RWPE1 (cell line): ENCODE measurements around the gene AP1G1.

ENCODE experiments used
- CTCF ChIA-PET: fragments of 350-600 bp; sonication (Branson Sonifier 250); formaldehyde crosslinking; extraction: SDS; loops from one replicate; lab custom pipeline; 2021; lab: Yijun Ruan, JAX
- POLR2A ChIA-PET: fragments of 400-600 bp; formaldehyde crosslinking; extraction: SDS; loops from one replicate; lab custom pipeline; 2020; ENCODE audit warnings: antibody characterized with exemption; ENCODE audit not compliant: low non-redundant PET; lab: Yijun Ruan, JAX
- DNase-seq: peaks from one replicate; pipeline ENCODE4 v3.0.0; 2012; ENCODE audit warnings: low spot score
- H3K27ac ChIP-seq: fragments of 450-650 bp; 2 replicates; pipeline ENCODE4 v1.5.1; 2017
- TF ChIP-seq, protein P1 (sequence below): fragments of 450-650 bp; conservative IDR thresholded peaks from 2 replicates; pipeline ENCODE4 v1.5.1; 2017; ENCODE audit warnings: low read depth, mild to moderate bottlenecking

The AP1G1 gene

DNA sequence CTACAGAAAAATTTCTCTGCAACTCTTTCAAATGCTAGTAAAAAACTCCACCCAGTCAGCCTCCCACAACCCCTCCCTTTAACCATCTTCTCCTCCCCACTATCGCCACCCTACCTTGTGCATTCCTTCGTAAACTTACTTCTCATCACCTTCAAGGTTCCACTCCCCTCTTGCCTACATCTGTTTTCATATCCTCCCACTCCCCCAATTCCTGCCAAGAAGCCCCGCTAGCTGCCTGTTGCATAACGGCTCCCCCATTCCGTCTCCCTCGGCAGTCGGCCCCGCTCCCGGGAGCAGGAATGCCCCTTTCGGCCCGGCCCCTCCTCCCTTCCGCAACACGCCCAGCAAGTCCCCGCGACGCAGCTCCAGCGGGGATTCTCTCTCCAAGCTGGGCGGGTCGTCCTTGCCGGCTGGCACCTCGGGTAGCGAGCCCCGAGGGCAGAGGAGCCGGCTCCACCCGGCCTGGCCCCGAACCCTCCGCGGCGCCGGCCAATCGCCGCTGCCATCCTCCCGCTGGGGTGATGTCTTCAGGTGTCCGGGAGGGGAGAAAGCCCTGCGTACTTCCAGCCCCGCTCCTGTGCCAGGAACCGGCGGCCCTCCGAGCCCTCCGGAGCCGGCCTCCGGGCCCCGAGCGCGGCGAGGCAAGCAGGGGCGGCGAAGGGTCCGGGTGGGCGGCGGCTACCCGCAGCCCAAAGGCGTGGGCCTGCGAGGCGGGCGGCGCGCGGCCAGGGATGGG is 85.7 kb downstream of the AP1G1 start:
- peak overlapping the region; percentile 86 for H3K27ac ChIP-seq
- peak; percentile 80 for DNase-seq
- TF ChIP-seq, protein P1, sequence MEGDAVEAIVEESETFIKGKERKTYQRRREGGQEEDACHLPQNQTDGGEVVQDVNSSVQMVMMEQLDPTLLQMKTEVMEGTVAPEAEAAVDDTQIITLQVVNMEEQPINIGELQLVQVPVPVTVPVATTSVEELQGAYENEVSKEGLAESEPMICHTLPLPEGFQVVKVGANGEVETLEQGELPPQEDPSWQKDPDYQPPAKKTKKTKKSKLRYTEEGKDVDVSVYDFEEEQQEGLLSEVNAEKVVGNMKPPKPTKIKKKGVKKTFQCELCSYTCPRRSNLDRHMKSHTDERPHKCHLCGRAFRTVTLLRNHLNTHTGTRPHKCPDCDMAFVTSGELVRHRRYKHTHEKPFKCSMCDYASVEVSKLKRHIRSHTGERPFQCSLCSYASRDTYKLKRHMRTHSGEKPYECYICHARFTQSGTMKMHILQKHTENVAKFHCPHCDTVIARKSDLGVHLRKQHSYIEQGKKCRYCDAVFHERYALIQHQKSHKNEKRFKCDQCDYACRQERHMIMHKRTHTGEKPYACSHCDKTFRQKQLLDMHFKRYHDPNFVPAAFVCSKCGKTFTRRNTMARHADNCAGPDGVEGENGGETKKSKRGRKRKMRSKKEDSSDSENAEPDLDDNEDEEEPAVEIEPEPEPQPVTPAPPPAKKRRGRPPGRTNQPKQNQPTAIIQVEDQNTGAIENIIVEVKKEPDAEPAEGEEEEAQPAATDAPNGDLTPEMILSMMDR = no peak
- POLR2A ChIA-PET = no interaction called here
- CTCF ChIA-PET = interaction anchor here (1.0 kb wide), 1 partner anchor 153 kb away, joined by 3 read pairs; no protein-coding TSS in a partner anchor

DNA sequence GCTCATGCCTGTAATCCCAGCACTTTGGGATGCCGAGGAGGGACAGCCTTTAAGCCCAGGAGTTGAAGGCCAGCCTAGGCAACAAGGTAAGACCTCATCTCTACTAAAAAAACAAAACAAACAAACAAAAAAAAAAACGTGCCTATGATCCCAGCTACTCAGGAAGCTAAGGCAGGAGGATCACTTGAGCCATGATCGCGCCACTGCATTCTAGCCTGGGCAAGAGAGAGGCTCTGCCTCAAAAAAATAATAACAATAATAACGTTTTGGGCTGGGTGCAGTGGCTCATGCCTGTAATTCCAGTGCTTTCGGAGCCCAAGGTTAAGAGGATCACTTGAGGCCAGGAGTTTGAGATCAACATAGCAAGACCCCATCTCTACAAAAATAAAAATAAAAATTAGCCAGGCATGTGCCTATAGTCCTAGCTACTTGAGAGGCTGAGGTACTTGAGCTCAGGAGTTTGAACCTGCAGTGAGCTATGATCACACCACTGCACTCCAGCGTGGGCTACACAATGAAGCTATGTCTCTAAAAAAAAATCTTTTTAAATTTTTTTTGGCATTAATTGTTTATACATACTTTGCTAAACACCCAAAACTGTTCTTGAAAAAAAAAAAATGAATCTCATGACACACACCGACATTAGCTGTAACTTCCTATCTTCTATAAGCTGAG is 87.4 kb downstream of the AP1G1 start:
- CTCF ChIA-PET = no interaction called here
- POLR2A ChIA-PET = no interaction called here
- TF ChIP-seq, protein P1 = no peak
- DNase-seq = no peak
- H3K27ac ChIP-seq = no peak overlapping the region

DNA sequence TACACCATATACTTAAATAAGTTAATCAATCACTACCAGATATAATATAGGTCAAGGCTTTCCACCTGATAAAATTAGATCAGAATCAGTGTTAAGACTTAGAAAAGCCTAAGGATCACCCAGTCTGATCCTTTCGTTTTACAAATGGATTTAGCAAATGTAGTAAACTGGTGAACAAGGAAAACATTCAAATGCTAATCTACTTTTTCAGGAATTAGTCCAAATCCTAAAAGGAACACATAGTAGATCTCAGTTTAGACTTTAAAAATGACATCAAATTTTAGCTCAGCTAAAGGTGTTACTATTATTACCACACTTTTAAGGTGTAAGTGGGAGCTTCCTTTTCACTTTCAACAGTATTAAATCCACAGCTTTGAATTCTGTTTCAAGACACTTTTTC is 96.1 kb downstream of the AP1G1 start:
- CTCF ChIA-PET = no interaction called here
- no peak overlapping the region for H3K27ac ChIP-seq
- POLR2A ChIA-PET = no interaction called here
- TF ChIP-seq, protein P1 = no peak
- no peak for DNase-seq

DNA sequence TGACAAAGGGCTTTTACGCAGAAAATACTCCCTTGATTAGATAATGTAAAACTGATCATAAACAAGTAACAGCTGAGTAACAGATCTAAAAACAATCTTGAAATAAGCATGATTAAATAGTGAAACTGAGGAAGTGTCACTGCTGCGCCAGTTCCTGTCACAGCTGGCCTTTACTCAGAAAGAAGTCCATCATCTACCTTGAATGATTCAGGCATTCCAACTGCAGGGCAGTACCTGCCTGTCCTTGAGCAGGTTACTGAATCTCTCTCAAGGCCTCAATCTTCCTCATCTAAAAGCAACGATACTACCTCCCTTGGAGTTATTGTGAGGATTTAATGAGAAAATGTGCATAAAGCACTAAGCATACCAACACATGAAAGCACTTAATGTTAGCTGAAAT is 96.8 kb downstream of the AP1G1 start:
- ChIA-PET CTCF (no interaction called here), POLR2A (no interaction called here)
- H3K27ac ChIP-seq = no peak overlapping the region
- TF ChIP-seq, protein P1 = no peak
- DNase-seq = no peak

DNA sequence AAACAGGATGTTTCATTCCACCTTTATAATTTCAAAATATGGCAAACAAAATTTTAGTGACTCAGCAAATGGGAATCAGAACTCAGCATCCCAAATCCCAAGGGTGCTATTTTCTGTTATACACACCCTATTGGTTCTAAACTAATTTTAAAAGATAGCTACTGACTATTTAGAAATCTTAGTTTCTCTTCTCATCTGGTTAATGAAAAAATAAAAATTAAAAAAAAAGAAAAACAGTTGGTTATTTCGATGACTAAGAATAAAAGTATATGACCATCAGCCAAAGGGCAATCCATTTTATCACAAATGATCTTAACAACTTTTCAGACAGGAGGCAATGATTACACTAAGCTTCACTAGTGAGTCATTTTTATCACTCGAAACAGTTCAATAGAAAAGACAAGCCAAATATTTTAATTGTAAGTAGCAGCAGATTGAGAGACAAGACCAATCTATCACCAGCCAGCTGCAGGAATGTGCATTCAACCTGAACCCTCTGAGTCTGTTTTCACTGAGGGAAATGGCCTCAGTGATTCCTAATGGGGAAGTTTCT is 99.3 kb downstream of the AP1G1 start:
- peak overlapping the region; percentile 48 for H3K27ac ChIP-seq
- TF ChIP-seq, protein P1 = no peak
- ChIA-PET CTCF (interaction anchor here (0.6 kb wide), 2 partner anchors 70 to 1442 kb away, joined by 3 to 6 read pairs; no protein-coding TSS in a partner anchor), POLR2A (no interaction called here)
- DNase-seq = peak; percentile 23

DNA sequence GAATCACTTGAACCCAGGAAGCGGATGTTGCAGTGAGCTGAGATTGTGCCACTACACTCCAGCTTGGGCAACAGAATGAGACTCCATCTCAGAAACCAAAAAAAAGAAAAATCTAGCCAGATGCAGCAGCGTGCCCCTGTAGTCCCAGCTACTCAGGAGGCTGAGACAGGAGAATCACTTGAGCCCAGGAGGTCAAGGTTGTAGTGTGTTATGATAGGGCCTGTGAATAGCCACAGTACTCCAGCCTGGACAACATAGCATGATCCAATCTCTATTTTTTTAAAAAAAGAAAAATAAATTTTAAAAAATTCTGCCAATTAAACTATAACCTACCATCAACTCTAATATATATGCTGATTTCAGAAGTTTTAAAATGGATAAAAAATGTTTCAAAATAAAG is 99.9 kb downstream of the AP1G1 start:
- H3K27ac ChIP-seq = peak overlapping the region; percentile 57
- TF ChIP-seq, protein P1 = no peak
- ChIA-PET CTCF (interaction anchor here (0.6 kb wide), 1 partner anchor 71 kb away, joined by 6 read pairs; no protein-coding TSS in a partner anchor), POLR2A (no interaction called here)
- no peak for DNase-seq
